Suppressor macrophage treated with lipopolysaccharide for 4 hours (primary cell): ENCODE measurements around the gene GM2A.
"Not testable (repeated sequence)": the region's sequence is repeated elsewhere in the genome, so short reads cannot be mapped to it uniquely, and the experiment has no call there.

Experiments
- DNase-seq: peaks from one replicate; pipeline ENCODE4 v3.0.0-alpha.2; 2020

GM2A gene

GRCh38 chr5:151254556-151254955 lies 1.6 kb downstream of the GM2A start:
- DNase-seq = peak; percentile 68

- DNase-seq = not testable (repeated sequence)
Observed at GRCh38 chr5:151254990-151255389, 2.0 kb downstream of the GM2A start.

GRCh38 chr5:151255621-151256286 lies 2.8 kb downstream of the GM2A start:
- DNase-seq = peak; percentile 81

GRCh38 chr5:151257731-151258181 lies 4.8 kb downstream of the GM2A start:
- DNase-seq = peak; percentile 82

- DNase-seq = peak; percentile 89
Observed at GRCh38 chr5:151258201-151258611, 5.2 kb downstream of the GM2A start.

- DNase-seq = peak; percentile 77
Observed at GRCh38 chr5:151258816-151259215, 5.8 kb downstream of the GM2A start.

GRCh38 chr5:151259931-151260330 lies 6.9 kb downstream of the GM2A start:
- no peak for DNase-seq

GRCh38 chr5:151262532-151262931 lies 9.5 kb downstream of the GM2A start:
- DNase-seq = no peak

GRCh38 chr5:151264113-151264512 lies 11.1 kb downstream of the GM2A start:
- DNase-seq = peak; percentile 80

GRCh38 chr5:151267491-151268260 lies 14.7 kb downstream of the GM2A start:
- DNase-seq = no peak

- peak; percentile 93 for DNase-seq
Observed at GRCh38 chr5:151270599-151270998, 17.6 kb downstream of the GM2A start.

GRCh38 chr5:151271336-151271735 lies 18.4 kb downstream of the GM2A start:
- peak; percentile 31 for DNase-seq

GRCh38 chr5:151274666-151275065 lies 21.7 kb downstream of the GM2A start:
- DNase-seq = no peak

GRCh38 chr5:151275803-151276202 lies 22.8 kb downstream of the GM2A start:
- no peak for DNase-seq

GRCh38 chr5:151278845-151279244 lies 25.9 kb downstream of the GM2A start:
- DNase-seq = no peak

GRCh38 chr5:151280443-151280842 lies 27.5 kb downstream of the GM2A start:
- DNase-seq = no peak

- no peak for DNase-seq
Observed at GRCh38 chr5:151281001-151281639, 28.1 kb downstream of the GM2A start.

GRCh38 chr5:151283120-151283825 lies 30.3 kb downstream of the GM2A start:
- DNase-seq = no peak

- DNase-seq = peak; percentile 18
Observed at GRCh38 chr5:151284392-151284967, 31.5 kb downstream of the GM2A start.

GRCh38 chr5:151285683-151286082 lies 32.7 kb downstream of the GM2A start:
- DNase-seq = no peak

- no peak for DNase-seq
Observed at GRCh38 chr5:151286246-151286645, 33.3 kb downstream of the GM2A start.

GRCh38 chr5:151288180-151288579 lies 35.2 kb downstream of the GM2A start:
- no peak for DNase-seq

- DNase-seq = no peak
Observed at GRCh38 chr5:151293624-151294023, 40.6 kb downstream of the GM2A start.
